LNCAP (cell line): Measurements from ENCODE around the gene GBX1.

Experiments used
- CTCF ChIP-seq: fragments of 450-650 bp; IDR thresholded peaks from 2 replicates; pipeline ENCODE4 v1.5.1; 2017; ENCODE audit warnings: mild to moderate bottlenecking

Gene GBX1

GRCh38 chr7:151181011-151181431, 13.5 kb upstream of the GBX1 start:
- no peak for TF ChIP-seq CTCF

DNA sequence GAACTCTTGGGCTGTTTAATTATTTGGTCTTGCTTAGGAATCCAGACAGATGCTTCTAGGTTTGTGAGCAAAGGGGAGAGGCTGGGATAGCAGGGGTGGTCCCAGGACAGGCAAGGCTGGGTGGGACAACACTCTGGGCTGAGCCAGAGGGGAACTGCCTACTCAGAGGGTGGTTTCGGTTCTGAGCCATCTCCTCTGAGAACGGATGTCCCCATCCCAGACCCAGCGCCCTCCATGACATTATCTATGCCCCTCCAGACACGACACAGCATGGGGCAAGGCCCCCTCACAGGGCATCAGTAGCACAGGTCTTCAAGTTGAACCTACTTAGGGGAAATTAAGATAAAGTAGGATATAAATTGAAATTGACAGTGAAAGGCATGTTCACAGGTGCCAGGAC, 12.5 kb upstream of the GBX1 start:
- no peak for TF ChIP-seq CTCF

GRCh38 chr7:151179287-151179860, 11.9 kb upstream of the GBX1 start:
- TF ChIP-seq CTCF = no peak

- no peak for TF ChIP-seq CTCF
Measured at GRCh38 chr7:151178831-151179230, 11.3 kb upstream of the GBX1 start.

DNA sequence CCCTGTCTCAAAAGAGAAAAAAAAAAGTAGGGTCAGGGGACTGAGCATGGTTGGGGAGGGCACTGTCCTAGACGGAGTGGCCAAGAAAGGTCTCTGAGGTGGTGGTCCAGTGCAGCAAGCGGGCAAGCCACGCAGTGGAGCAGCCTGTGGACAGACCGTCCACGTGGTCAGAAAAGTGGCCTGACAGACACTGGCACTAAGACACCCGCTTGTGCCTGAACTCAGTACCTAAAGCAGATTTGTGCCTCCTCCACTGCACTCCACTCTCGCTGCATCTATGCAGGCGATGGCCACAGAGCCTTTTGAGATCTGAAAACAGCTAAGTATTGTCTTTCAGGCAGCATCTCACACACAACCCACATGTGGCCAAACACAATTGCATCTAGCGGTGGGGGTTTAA, 10.7 kb upstream of the GBX1 start:
- no peak for TF ChIP-seq CTCF

DNA sequence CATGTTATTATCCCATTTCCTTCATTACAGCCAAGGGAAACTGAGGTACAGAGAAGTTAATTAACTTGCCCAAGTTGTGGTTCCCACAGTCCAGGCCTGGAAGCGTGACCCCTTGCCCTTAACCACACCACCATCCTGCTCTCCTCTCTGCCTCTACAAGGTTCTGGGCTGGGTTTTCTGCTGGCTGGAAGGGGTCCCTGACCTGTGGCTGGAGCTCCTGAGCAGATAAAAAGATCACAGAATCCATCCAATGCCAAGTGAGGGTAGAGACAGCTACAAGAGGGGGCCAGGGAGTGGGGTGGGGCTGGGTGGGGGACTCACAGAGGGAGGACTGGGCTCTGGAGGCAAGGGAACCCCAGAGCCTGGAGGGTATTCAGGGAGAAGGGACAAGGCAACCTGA, 9.8 kb upstream of the GBX1 start:
- no peak for TF ChIP-seq CTCF

GRCh38 chr7:151176401-151176800, 8.9 kb upstream of the GBX1 start:
- no peak for TF ChIP-seq CTCF

GRCh38 chr7:151175793-151176311, 8.4 kb upstream of the GBX1 start:
- peak; percentile 21; the same call in 1 of the 2 replicates for TF ChIP-seq CTCF
